CD4-positive, alpha-beta T cell treated with Interleukin-4 for 1 hour (primary cell): Measurements from ENCODE around the gene MACROD2.

ENCODE experiments used
- DNase-seq, 2 donors: peaks; one replicate each; pipeline ENCODE4 v3.0.0-alpha.2; 2020 to 2022

Gene MACROD2

DNA sequence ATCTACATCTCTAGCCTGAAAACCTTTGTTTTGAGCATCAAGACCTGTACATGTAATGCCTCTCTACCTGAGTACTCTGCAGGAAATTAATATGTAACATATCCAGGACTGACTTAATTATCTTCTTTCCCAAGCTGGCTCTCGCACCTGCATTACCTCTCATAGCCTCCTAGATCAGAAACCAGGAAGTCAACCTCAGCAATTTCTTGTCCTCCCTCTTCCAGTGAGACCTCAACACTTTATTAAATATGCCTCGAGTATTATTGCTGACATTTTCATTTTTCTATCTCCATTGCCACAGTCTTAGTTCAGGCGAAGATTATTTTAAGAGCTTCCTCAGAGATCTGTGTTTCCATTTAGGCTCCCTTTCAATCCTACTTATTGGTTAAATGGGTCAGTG, 69.0 kb downstream of the MACROD2 start:
- DNase-seq, result no peak

DNA sequence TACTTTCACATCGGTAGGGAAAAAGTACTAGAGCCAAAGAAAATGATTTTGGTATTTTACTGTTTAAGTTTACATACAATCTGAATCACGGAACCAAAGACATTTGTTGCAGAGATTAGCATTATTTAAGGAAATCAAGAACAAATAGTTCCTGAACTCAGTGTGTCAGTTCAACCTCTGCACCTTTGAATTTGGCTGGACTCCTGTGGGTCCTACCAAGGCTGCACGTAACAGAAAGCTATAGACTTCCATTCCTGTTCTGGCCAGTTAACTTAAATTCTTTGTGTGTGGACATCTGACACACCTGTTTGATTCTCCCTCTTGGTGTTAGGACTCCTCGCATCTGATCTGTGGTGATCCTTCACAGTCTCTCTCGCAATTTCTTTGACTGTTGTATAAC, 69.6 kb downstream of the MACROD2 start:
- no peak for DNase-seq

DNA sequence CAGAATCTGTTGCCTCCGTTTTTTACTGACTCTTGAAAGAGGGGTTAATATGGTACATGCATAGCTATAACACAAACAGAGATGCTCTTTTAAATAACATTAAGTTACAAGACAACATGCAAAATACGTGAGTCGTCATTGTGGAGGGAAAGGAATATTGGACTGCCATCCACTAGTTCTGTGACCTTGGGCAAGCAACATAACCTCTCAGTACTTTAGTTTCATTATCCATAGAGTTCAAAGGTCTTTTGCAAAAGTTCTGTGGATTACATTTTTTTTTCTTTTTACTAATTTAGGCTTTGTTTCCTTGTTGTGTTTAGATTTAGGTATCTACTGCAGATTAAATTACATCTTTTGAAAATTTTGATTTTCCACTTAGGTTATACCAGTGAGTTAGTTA, 70.5 kb downstream of the MACROD2 start:
- no peak for DNase-seq

DNA sequence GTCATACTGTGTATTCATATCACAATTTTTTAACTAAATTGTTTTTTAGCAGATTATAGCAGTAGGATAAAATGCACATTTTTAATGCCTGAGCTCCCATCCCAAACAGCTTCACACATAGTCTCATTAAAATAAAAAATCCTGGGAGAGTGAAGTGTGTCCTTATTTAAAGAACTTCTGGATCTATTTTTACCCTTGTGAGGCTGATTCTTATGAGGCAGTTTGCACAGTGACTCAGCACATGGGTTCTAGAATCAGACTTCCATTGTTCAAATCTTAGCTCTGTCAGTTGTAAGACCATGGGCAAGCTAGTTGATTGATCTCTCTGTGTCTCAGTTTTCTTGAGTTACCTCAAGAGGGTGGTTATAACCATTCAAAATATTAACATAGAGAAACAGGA, 72.3 kb downstream of the MACROD2 start:
- no peak for DNase-seq

DNA sequence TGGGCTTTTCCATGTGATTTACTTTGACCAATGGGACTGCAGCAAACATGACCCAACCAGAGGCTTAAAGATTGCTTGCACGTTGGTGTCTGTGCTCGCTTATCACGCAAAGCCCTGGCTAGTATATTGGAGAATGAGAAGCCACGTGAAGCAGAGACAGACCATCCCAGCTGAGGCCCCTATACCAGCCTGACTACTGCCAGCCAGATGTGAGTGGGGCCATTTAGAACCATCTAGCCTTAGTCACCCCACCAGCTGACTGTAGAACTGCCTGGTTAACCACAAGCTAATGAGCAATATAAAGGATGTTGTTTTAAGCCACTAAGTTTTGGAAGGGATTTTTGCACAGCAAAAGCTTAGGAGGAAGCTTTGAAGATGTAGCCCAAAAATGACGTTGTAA, 74.5 kb downstream of the MACROD2 start:
- no peak for DNase-seq

DNA sequence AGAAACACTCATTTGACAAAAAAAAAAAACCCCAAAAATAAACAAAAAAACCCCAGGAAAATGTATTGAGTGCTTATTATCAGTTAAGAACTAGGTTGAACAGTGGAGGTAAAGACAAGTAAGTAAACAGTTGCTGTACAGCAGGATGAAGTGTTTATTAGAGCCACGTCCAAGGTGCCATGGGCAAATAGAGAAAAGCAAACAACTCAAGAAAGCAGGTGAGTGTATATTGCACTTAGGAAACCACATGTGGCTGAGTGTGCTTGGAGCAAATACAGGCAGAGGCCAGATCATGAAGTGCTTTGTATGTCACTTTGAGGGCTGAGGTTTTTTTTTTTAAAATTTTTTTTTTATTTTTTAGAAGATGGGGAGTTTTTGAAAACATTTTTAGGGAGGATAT, 98.3 kb downstream of the MACROD2 start:
- no peak for DNase-seq

DNA sequence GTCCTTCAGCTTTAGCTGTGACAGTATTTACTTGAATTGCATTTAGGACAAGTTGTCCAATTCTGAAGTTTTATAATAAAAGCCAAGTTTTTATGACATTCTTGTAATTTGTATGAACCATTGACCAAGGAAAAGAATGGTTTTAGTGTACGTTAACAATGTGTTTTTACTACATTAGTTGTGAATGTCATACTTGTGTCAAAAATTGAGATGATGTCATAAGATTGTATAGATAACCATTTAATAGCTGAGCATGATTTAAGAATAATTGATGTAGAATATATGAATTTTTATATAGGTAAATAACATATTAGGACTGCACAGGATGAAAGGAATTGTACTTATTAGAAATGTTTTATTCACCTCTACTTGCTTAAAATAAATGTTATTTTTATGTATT, 102.9 kb downstream of the MACROD2 start:
- DNase-seq, result no peak

DNA sequence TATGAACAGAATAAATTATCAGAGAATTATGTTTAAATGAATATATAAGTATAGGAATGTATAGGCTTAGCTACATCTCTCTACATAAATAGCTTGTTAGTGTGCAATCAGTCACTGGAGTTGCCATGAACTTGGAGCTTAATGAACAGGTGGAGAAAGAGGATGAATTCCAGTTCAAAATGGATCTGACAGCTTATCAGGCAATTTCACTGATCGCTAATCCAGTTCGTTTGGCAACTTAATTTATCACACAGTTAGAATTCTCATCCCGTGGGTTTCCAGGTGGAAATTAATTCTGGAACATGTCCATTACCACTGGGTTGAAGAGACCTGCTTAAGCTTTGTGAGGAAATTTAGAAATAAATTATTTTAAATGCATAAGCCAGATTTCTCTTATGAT, 118.1 kb downstream of the MACROD2 start:
- DNase-seq, result no peak

DNA sequence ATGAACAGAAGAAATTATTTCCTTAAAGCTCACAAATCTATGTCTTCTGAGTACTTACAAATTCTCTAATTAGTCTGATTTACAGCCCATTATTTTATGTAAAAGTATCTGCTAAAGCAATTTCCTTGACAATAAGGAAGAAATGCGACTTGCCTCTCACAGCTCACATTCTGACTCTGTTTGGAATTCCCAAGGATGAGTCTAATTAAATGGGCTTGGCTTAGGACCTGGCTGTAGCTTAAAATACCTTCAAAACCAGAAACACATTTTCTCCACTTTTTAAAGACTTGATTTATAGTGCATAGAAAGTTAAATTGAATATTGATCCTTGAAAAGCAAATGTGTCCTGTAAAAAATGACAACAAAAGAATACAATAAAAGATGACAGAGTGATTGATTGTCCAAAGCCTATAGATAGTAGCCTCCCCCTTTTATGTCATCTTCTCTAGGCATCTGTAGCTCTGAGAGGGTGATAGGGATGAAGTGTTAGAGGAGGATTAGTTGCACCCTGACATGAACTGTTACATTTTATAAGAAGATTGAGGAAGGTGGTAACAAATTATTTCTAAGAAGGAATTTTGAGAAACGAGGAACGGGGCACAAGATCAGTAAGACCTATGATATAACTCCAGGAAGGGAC, 118.9 kb downstream of the MACROD2 start:
- DNase-seq, result no peak

DNA sequence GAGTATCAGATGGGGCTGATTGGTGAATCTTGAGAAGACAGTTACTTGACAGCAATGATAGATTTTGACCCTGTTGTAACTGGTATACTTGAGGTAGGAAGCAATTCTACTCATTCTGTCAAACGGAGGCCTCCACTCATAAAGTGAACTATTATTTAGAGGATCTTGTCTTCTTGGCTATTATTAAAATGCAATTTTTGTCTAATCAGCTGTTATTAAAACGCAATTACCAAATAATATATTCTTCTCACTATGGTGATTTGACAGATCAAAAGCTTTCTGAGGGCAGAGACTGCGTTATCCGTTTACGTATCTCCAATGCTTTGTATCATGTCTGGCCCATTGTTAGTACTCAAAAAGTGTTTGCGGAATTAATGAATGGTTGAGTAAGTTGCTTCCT, 120.7 kb downstream of the MACROD2 start:
- no peak for DNase-seq

DNA sequence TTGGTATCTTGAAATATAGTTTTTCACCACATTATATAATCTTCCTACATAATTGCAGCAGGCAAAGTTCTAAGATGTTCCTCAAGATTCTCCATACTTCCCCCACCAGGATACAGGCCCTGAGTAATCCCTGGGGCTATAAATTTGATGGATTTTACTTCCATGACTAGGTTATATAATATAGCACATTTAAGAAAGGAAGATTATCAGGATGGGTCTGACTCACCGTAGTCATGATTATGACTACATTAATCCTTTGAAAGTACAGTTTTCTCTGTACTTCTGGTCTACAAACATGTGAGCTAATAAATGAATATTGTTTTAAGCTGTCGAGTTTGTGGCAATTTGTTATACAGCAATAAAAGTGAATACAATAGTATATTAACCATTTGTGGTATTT, 122.5 kb downstream of the MACROD2 start:
- no peak for DNase-seq

DNA sequence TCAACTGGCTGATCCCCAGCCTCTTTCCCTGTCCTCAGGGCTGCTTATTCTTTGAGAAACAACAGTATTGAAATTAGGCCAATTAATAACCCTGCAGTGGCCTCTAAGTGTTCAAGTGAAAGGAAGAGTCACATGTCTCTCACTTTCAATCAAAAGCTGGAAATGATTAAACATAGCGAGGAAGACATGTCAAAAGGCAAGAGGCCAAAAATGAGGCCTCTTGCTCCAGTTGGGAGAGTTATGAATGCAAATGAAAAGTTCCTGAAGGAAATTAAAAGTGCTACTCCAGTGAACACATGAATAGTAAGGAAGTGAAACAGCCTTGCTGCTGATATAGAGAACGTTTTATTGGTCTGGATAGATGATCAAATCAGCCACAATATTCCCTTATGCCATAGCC, 131.5 kb downstream of the MACROD2 start:
- no peak for DNase-seq

DNA sequence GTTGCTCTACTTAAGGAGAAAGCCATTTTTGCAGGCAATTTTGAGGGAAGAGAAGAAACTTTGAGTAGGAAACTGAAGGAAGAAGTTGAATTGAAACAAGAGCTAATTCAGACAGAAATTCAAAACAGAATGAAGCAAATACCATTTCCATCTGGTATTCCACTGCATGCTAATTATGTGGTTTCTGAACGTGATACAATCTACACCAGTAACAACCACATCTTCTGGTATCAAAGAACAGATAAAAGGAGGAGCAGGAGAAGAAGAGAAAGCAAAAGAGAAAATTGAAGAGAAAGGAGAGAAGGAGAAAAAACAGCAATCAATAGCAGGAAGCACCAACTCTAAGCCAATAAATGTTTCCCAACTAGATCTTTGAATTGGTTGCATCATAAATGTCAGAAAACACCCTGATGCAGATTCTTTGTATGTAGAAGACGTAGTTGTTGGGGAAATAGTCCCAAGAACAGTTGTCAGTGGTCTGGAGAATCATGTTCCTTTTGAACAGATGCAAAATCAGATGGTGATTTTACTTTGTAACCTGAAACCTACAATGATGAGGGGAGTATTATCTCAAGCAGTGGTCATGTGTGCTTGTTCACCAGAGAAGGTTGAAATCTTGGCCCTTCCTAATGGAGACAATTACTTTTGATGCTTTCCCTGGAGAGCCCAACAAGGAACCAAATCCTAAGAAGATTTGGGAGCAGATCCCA, 132.4 kb downstream of the MACROD2 start:
- DNase-seq, result no peak

DNA sequence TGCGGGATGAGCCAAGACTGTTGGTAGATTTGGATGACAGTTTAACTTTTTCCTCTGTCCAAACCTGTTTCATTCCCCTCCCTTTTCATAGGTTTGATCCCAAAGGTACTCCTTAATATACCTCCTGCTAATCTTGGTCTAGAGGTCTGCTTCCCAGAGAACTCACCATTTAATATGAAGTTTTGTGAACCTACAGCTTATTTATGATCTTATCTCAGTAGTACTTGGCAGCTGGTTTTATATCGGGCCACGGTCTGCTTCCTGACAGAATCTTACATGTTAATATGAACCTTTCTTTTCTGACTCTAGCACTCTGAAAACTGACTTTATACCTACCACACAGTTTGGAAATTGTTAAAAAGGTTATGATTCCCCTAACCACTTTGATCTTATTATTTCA, 138.7 kb downstream of the MACROD2 start:
- no peak for DNase-seq

DNA sequence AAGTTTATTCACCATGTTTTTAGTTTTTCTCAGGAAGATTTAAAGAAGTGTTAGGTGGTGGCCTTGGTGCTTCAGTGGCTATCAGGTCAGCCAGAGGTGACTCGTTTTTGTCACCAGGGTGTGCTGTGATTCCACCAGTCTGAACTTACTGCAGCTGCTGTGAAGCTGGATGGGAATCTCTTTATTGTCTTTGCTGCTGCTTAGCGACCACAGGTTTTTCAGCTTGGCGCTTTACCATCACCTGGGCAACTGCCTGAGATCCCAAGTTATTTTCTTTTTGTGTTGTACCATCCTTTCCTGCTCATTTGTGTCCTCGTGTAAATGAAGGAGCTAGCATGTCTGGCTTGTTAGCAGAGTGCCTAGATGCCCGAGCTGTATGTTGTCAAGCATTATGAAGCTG, 146.9 kb downstream of the MACROD2 start:
- no peak for DNase-seq

DNA sequence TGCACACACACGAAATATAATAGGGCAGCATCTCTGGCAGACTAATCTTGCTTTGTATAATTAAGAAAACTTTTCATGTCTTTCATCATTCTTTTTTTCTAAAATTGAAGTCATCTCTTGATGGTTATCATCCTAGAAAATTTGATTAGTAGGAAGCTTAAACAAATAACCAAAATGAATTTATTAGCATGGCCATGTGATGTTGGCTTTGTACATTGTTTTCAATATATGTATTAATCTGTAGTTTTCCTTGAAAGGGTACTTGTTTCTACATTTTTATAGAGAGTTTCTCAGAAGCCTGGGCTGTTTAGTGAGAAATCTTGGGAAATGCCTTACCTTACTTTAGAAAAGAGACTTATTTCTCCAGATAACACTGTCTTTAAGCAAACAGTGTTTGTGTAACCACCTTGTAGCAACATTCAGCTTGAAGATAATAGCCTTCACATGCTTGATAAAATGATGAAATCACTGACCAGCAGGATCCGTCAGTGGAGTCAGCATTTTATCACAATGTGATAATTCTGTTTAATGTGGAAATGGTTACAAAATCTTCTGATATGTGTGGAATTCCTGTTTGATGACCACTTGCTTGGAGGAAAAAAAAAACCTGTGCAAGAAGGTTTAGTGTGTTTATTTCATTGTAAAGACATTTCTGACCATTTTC, 147.8 kb downstream of the MACROD2 start:
- no peak for DNase-seq

DNA sequence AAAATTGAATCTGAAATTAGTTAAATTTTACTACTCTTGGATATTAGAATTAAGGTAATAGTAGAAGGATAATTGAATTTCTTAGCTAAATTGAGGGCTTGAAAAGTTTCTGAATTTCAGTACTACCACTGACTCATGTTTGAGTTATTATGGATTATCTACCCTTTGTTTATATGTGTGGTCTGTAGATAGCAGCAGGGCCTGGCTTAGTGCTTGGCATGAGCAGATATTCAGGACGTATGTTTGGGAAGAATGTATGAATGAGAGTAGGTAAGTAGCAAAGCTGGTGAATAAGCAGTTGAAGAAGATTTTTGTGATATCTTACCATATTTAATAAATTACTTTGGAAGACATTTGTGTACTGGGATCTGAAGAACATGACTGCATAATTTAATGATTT, 152.7 kb downstream of the MACROD2 start:
- DNase-seq, result no peak

DNA sequence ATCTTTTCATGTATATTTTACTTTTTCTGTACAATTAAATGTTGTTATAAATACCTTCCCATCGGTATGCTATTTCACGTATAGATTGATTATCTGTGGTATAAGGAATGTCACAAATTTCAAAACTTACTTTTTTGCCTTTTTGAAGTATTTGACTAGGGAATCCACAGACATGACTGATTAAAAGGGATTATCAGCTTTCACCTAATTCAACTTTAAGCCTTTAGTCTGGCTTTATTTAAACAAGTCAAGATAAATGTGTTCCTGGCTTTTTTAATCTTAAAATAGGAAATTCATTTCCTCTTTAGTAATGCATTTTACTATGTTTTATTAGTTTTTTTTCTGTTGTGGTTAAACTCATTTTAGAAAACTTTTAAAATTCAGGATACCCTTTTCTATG, 160.0 kb downstream of the MACROD2 start:
- DNase-seq, result no peak

DNA sequence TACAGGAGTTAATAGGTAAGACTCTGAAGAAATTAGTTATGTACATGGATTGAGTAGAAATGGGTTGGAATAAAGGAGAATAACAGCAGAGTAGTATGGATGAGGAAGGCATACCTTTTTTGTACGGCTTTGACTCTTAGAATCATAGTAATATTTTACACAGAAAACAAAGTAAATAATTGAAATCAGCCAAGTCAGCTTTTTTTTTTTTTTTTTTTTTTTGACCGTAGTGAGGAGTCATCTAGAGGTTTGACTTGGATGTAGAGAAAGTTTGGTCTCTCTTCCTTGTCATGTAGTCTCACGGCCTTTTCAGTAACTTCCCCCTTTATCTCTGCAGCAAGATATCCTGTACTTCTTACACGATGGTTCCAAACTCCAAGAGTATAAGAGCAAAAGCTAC, 183.2 kb downstream of the MACROD2 start:
- no peak for DNase-seq

DNA sequence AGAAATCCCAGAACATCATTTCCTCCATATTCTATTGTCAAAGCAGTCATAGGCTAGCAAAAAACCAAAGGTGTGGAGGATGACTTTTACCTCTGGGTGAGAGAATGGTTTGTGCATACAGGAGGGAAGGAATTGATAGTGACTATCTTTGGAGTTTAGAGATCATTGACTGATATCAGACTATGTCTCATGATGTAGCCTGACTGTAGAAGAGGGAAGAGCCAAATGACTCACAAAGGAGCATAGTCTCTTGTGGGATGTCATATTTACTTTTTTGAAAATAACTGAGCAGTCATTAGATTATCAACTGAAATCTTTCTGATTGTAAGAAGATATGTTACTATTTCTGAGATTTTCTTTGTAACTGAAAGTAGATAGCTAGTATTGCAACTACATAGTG, 183.6 kb downstream of the MACROD2 start:
- DNase-seq, result no peak

DNA sequence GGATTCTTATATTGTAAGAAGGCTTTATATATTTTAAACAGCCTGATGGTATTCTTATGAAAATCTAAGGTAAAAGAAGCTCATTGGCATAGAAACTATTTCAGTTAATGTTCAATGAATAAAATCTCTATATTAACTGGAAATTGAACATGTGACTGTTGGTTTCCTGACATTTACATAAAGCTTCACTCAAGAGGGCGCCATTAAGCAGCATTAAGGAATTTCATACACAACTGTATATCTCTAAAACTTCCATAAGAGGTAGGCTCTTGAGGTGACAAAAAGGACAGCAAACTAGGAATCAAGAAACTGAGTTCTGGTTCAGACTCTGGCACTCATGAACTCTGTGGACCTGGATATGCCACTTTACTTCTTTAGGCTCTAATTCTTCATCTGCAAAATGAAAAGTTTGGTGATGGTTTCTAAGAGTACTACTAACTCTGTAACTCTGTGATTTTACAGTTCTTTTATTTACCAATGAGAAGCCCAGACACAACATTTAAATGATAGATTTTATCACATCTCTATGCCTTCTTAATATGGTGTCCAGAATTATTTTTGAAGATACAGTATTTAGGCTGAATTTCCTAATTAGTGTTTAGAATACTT, 194.6 kb downstream of the MACROD2 start:
- no peak for DNase-seq

DNA sequence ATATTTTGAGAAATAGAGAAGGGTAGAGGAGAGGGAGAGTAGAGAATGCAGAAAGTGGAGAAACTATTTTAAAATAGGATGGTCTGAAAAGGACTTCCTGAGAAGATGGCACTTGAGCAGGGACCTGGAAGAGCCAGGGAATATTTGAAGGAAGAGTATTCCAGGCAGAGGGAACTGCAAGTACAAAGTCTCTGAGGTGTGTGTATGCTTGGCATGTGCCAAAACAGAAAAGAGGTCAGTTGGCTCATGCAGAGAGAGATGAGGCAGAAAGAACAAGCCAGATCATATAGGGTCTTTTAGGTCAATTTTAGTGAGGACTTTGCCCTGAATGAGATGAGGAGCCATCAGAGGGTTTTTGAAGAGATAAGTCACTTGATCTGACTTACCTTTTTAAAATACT, 196.2 kb downstream of the MACROD2 start:
- DNase-seq, result no peak

DNA sequence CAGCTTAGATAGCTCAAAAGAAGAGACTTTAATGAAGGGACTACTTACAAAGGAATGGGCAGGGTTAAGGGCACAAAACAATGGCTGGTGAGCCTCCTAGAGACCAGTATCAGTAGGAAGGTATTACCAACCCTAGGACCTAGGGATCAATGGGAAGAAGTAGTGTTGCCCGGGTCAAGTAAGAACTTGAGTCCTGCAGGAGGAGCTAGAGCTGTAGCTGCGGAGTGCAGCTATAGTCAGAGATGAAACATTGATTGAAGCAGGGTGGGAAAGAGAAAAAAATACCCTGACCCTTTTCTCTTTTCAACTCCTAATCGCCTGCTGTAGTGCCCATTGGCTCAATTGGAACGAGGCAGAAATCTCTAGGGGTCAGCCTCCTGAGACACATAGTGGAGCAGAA, 198.1 kb downstream of the MACROD2 start:
- no peak for DNase-seq

DNA sequence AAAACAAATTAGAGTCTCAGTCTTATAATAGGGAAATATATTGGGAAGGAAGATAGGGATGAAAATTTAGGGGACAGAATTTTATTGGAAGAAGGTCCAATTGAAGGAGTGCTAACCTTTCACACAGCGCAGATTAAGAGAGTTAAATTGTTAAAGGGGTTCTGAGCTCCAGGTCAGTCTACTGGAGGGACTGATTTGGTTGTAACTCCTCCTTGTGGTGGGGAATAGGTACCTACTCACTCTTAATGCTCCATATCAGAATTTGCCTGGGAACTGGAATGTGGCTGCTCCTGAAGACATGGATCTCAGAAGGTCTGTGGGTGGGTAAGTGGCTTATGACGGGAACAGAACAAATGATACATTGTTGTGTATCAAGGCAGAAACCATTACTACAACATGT, 198.6 kb downstream of the MACROD2 start:
- no peak for DNase-seq
